Measurements from ENCODE around the gene KCNJ5.

The KCNJ5 gene

DNA sequence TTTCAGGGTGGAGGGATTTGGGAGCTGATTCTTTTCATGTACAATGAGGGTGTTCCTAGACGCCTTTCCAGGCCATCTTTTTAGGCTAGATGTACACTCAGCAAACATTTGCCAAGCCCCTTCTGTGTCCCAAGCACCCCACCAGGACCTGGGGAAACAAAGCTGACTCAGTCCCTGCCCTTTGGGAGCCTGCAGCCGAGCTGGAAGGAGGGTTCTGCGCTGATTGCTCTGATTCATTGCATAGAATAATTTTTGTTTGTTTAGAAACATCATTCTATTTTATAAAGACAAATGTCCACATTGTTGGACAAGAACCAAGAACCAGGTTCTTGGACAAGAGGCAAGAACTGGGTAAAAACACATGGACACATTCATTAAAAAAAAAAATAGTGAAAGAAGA is 34.8 kb downstream of the KCNJ5 start:
- no peak for DNase-seq
- in situ Hi-C loops (cut with MboI; ENCODE audit: low pct_unique_long_range_greater_than_20kb, low sequenced_read_pairs): no loop called here

DNA sequence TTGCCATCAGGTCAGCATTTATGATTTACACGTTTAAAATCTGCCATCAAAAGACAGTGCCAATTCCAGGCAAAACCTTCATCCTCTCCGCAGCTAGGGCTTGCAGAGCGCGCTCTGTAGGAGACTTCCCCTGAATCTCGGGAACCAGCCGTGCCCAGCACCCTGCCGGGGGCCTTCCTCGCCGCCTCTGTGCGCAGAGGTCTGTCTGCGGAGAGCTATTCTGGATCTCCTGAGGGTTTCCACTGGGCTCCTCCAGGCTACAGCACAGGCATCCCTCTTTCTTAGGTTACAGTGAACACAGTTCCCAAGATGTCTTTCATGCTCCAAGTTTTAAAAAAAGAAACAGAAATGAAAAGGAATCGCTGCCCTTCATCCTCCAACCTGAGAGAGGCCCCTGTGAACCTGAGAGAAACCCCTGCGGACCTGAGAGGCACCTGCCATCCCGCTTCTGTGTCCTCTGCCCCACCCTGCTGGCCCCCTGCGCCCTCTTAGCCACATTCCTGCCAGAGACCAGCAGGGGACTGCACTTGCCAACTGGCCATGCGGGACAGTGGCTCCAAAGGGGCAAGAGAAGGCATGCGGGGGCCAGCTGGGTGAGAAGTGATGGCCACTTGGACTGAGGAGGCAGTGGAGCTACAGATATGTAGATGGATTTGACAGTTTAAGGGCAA is 35.4 kb downstream of the KCNJ5 start:
- in situ Hi-C loops (cut with MboI; ENCODE audit: low pct_unique_long_range_greater_than_20kb, low sequenced_read_pairs): no loop called here
- DNase-seq: no peak

- in situ Hi-C loops (cut with MboI; ENCODE audit: low pct_unique_long_range_greater_than_20kb, low sequenced_read_pairs): no loop called here
- DNase-seq: no peak
Measured at GRCh38 chr11:128927108-128927461, 35.9 kb downstream of the KCNJ5 start.

DNA sequence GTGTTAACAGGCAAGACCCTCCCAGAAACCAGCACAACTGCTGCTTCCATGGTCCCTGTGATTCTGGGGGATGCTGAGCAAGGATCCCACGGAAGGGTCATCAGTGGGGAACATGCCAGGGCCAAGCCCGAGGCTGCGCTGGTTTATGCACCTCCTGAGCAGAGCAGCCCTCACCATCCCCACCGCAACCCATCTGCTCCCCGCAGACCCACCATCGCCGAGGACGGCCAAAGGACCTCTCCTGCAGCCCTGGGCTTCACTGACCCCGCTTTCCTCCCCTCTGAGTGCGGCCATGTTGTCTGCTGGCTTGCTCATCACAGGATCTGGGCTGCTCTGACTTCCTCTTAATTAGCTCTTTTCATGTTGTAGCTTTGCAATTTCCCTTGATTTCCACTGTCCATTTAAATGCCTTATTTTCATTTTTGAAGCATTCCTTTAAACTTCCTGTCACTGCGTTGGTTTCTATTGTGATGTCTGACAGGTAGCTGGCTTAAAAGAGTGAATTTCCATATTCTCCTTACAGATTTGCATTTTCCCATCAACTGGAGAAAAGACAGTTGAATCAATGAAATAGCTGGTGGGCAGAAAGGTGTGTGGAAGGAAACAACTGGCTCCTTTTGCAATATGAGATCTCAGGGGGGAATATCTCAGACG is 36.7 kb downstream of the KCNJ5 start:
- in situ Hi-C loops (cut with MboI; ENCODE audit: low pct_unique_long_range_greater_than_20kb, low sequenced_read_pairs): no loop called here
- no peak for DNase-seq

GRCh38 chr11:128928400-128928799 is 37.2 kb downstream of the KCNJ5 start:
- DNase-seq: no peak
- in situ Hi-C loops (cut with MboI; ENCODE audit: low pct_unique_long_range_greater_than_20kb, low sequenced_read_pairs): no loop called here

- in situ Hi-C loops (cut with MboI; ENCODE audit: low pct_unique_long_range_greater_than_20kb, low sequenced_read_pairs): no loop called here
- no peak for DNase-seq
Measured at GRCh38 chr11:128929468-128929867, 38.3 kb downstream of the KCNJ5 start.

- in situ Hi-C loops (cut with MboI; ENCODE audit: low pct_unique_long_range_greater_than_20kb, low sequenced_read_pairs): no loop called here
- no peak for DNase-seq
Measured at GRCh38 chr11:128929991-128930390, 38.8 kb downstream of the KCNJ5 start.

GRCh38 chr11:128931066-128931465 is 39.9 kb downstream of the KCNJ5 start:
- in situ Hi-C loops (cut with MboI; ENCODE audit: low pct_unique_long_range_greater_than_20kb, low sequenced_read_pairs): no loop called here
- DNase-seq: no peak

GRCh38 chr11:128931668-128932067 is 40.5 kb downstream of the KCNJ5 start:
- in situ Hi-C loops (cut with MboI; ENCODE audit: low pct_unique_long_range_greater_than_20kb, low sequenced_read_pairs): no loop called here
- DNase-seq: no peak

- in situ Hi-C loops (cut with MboI; ENCODE audit: low pct_unique_long_range_greater_than_20kb, low sequenced_read_pairs): no loop called here
- DNase-seq: peak; percentile 20
Measured at GRCh38 chr11:128933481-128934178, 42.5 kb downstream of the KCNJ5 start.

- no peak for DNase-seq
- in situ Hi-C loops (cut with MboI; ENCODE audit: low pct_unique_long_range_greater_than_20kb, low sequenced_read_pairs): no loop called here
Measured at GRCh38 chr11:128934351-128934750, 43.2 kb downstream of the KCNJ5 start.

DNA sequence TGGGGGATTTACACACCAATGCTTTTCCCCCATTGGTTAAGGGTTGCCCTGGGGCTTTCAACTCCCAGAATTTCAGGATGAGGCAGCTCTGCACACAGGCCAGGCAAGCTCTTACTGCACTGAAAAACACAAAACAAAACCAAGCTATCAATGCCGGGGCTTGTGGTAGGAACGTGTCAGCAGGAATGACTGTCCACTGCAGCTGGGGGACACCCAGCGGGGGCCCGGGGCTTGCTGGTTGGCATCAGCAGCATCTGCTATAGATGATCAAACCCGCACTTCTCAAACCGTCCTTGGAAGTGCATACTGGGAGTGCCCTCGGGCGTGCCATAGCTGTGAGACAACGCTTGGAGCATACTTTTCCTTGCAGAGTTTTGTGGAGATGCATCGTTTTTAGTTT is 43.8 kb downstream of the KCNJ5 start:
- in situ Hi-C loops (cut with MboI; ENCODE audit: low pct_unique_long_range_greater_than_20kb, low sequenced_read_pairs): no loop called here
- DNase-seq: no peak

DNA sequence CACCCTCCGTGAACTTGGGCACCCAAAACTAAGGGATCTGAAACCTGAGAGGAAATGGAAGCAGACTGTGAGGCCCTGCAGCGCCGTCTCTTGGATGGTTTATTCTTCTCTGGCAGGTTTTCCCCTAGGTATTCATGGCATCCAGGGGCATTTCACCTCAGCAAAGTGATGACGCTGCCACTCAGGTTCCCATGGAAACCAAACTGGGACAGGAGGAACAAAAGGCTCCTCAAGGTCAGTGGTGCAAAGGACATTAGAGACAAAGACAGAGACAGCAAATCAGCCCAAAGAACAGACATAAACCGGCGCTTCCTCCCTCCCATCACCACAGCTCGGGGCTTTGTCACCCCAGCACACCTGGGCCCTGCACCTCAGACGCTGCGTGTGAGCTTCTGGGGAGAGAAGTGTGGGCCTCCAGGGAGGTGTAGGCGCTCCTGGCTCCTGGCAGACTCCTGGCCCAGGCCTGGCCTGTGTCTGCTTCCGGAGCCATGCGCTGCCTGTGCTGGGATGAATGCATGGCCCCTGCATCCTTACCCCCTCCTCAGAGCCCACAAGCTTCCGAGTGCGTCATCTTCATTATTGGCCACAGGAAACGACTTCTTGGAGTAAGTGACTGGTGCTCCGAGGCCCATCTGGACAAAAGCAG is 45.6 kb downstream of the KCNJ5 start:
- in situ Hi-C loops (cut with MboI; ENCODE audit: low pct_unique_long_range_greater_than_20kb, low sequenced_read_pairs): no loop called here
- DNase-seq: no peak

DNA sequence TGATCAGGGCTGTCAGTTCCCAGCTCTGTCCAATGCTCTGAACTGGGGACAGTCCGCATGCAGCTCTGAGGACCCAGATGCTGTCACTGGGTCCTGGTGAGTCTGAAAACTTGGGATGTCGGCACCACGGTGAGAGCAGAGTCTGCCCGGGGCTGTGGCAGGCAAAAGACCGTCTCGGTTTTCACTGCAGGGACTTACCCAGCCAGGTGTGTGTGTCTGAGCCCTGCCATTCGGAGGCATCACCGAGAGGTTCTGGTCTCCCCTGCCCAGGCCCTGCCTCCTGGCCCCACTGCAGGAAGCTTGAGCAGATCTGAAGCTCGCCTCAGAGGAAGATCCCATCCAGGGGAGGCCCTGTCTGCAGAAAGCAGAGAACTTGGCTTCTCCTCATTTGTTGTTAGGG is 46.3 kb downstream of the KCNJ5 start:
- no peak for DNase-seq
- in situ Hi-C loops (cut with MboI; ENCODE audit: low pct_unique_long_range_greater_than_20kb, low sequenced_read_pairs): no loop called here

DNA sequence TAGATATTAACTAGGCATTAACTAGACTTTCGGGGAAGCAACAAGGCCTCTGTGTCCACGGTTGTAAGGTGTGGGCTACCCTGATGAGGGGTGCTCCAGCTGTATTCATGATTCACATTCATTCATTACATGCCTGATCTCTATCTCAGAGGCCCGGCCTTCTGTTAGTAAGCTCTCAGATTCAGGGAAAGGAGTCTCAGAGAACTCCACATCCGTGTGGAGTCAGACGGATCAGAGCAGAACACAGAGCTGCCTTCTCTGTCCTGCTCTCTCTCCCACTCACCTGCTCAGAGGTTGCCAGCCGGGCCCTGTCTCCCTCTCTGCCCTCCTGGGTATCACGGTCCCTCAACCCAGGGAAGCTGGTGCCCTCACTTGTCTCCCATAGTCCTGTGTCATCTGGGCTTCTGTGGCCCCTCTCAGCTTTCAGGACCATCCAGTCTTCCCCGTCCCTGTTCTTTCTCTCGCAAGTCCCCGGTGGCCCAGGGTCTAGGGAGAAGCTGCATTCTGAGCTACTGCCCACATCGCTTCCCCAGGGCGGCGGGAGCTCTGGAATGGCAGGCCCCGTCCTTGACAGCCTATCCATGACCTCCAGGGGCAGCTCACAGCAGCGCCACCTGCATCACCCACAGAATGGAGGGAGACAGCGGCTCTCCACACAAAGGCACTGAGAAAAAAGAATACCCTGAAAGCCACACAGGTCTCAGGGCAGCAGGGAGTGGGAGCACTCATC is 47.2 kb downstream of the KCNJ5 start:
- no peak for DNase-seq
- in situ Hi-C loops (cut with MboI; ENCODE audit: low pct_unique_long_range_greater_than_20kb, low sequenced_read_pairs): no loop called here

DNA sequence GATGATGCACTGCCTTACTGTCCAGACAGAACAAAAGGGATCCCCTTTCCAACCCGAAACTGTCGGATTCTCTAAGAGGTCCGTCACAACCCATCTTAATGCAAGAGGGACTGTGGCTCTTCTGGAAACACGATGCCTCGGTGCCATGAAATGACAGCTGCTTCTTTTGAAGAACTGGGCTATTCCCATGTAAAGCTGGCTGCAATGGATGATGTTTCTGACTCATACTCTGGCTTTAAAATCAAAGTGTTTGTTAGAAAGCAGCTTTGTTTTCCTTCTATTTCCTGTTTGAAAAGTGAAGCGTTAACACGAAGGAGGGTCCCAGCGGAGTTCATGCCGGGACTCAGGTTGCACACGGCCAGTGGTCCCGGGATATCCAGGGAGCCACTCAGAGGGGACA is 48.4 kb downstream of the KCNJ5 start:
- DNase-seq: no peak
- in situ Hi-C loops (cut with MboI; ENCODE audit: low pct_unique_long_range_greater_than_20kb, low sequenced_read_pairs): no loop called here

DNA sequence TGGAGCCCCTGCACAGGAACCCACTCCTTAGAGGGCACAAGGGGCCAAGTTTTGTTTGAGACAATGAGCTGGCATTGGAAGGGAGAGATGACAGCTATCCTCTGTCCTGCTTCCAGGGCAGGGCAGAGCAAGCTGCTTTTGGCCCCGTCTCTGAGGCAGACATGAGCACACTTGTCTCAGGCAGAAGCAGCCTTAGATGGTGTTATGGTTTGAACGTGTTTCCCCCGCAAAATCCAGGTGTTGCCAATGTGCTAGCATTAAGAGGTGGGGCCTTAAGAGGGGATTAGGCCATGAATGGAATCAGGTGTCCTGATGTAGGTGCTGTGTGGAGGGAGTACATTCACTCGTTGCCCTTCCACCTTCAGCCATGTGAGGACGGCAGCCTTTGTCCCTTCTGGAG is 49.0 kb downstream of the KCNJ5 start:
- no peak for DNase-seq
- in situ Hi-C loops (cut with MboI; ENCODE audit: low pct_unique_long_range_greater_than_20kb, low sequenced_read_pairs): no loop called here

- in situ Hi-C loops (cut with MboI; ENCODE audit: low pct_unique_long_range_greater_than_20kb, low sequenced_read_pairs): no loop called here
- DNase-seq: no peak
Measured at GRCh38 chr11:128940603-128941002, 49.4 kb downstream of the KCNJ5 start.

- in situ Hi-C loops (cut with MboI; ENCODE audit: low pct_unique_long_range_greater_than_20kb, low sequenced_read_pairs): no loop called here
- no peak for DNase-seq
Measured at GRCh38 chr11:128941110-128941509, 50.0 kb downstream of the KCNJ5 start.

Measured in KBM-7 (cell line).